Skeletal muscle satellite cell (primary cell): ENCODE data around the gene ZSCAN20.
"Not testable (repeated sequence)": the region's sequence is repeated elsewhere in the genome, so short reads cannot be mapped to it uniquely, and the experiment has no call there.

Experiments used
- H3K27me3 ChIP-seq: 2 replicates; pipeline ENCODE4 v1.7.0; 2013; ENCODE audit warnings: low read length; ENCODE audit not compliant: control insufficient read depth, insufficient read depth
- H3K36me3 ChIP-seq: 2 replicates; pipeline ENCODE4 v1.7.0; 2013; ENCODE audit warnings: mild to moderate bottlenecking, control low read depth, low read length; ENCODE audit not compliant: insufficient read depth
- H3K4me1 ChIP-seq: 2 replicates; pipeline ENCODE4 v1.7.0; 2013; ENCODE audit warnings: low read length; ENCODE audit not compliant: control insufficient read depth, insufficient read depth
- H3K4me2 ChIP-seq: 2 replicates; pipeline ENCODE4 v1.7.0; 2013; ENCODE audit warnings: mild to moderate bottlenecking, low read length
- H3K4me3 ChIP-seq: 2 replicates; pipeline ENCODE4 v1.7.0; 2013; ENCODE audit warnings: low read length
- H3K9ac ChIP-seq: 2 replicates; pipeline ENCODE4 v1.7.0; 2013; ENCODE audit warnings: mild to moderate bottlenecking, low read depth, low read length, moderate library complexity
- H3K9me3 ChIP-seq: replicated peaks from 2 replicates; pipeline ENCODE4 v1.7.0; 2013; ENCODE audit warnings: mild to moderate bottlenecking, control low read depth, low read length

ZSCAN20 gene

DNA sequence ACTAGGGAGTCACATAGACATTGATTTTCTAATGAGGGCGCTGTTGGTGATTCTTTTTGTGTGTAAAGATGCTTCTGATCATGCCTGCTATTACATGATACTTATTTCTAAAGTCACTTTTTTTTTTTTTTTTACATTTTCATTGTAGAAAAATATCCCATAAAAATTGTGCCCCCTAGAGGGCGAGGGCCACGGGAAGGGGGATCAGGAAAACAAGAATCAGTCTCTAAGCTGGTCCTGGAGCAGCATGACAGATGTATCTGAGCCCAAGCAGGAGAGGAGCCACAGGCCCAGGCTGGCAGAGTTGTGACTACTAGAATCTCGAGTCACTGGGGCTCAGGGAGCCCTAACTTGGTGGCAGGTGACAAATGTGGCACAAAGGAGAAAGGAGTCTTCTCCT lies 28.1 kb downstream of the ZSCAN20 start:
- peaks cover 6% of the 10 kb centered on the region for H3K36me3 ChIP-seq
- H3K4me1 ChIP-seq, result no peaks in the 10 kb centered on the region

GRCh38 chr1:33501309-33501708 lies 28.9 kb downstream of the ZSCAN20 start:
- H3K4me3 ChIP-seq, result no peak overlapping the region
- H3K9me3 ChIP-seq, result no peaks in the 10 kb centered on the region
- no peak overlapping the region for H3K4me2 ChIP-seq
- H3K36me3 ChIP-seq, result no peaks in the 10 kb centered on the region
- H3K4me1 ChIP-seq, result no peaks in the 10 kb centered on the region
- no peaks in the 10 kb centered on the region for H3K27me3 ChIP-seq
- no peak overlapping the region for H3K9ac ChIP-seq

More for the DNA sequence above, 28.1 kb downstream of the ZSCAN20 start:
- H3K9me3 ChIP-seq, result peaks cover 3% of the 10 kb centered on the region
- no peak overlapping the region for H3K9ac ChIP-seq
- no peak overlapping the region for H3K4me2 ChIP-seq
- H3K4me3 ChIP-seq, result no peak overlapping the region
- no peaks in the 10 kb centered on the region for H3K27me3 ChIP-seq

DNA sequence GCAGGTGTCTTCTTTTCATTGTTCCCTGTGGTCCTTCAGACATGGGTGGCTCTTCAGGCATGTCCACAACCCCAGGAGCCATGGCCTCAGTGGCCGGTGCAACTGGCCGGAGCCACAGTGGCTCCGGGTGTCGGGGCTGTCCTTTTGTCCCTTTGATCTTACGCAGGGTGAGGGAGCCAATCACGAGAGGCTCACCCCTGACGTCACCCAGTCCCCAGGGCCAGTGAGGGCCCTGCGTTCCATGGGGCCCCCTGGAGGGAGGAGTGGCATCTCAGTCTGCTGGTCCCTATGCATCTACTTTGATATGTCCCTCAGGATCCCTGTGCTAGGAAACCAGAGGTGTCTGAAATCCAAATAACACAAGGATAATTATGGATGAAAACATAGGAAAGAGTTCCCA lies 29.3 kb downstream of the ZSCAN20 start:
- H3K4me2 ChIP-seq, result no peak overlapping the region
- H3K4me3 ChIP-seq, result no peak overlapping the region
- no peaks in the 10 kb centered on the region for H3K4me1 ChIP-seq
- H3K36me3 ChIP-seq, result no peaks in the 10 kb centered on the region
- H3K27me3 ChIP-seq, result no peaks in the 10 kb centered on the region
- H3K9me3 ChIP-seq, result no peaks in the 10 kb centered on the region
- H3K9ac ChIP-seq, result no peak overlapping the region

GRCh38 chr1:33502726-33503125 lies 30.3 kb downstream of the ZSCAN20 start:
- no peak overlapping the region for H3K9ac ChIP-seq
- H3K36me3 ChIP-seq, result no peaks in the 10 kb centered on the region
- H3K4me3 ChIP-seq, result no peak overlapping the region
- no peaks in the 10 kb centered on the region for H3K4me1 ChIP-seq
- no peaks in the 10 kb centered on the region for H3K9me3 ChIP-seq
- H3K4me2 ChIP-seq, result no peak overlapping the region
- H3K27me3 ChIP-seq, result no peaks in the 10 kb centered on the region

GRCh38 chr1:33503506-33503905 lies 31.1 kb downstream of the ZSCAN20 start:
- no peaks in the 10 kb centered on the region for H3K27me3 ChIP-seq
- H3K4me3 ChIP-seq, result no peak overlapping the region
- no peak overlapping the region for H3K4me2 ChIP-seq
- H3K36me3 ChIP-seq, result no peaks in the 10 kb centered on the region
- H3K9me3 ChIP-seq, result no peaks in the 10 kb centered on the region
- no peak overlapping the region for H3K9ac ChIP-seq
- no peaks in the 10 kb centered on the region for H3K4me1 ChIP-seq

DNA sequence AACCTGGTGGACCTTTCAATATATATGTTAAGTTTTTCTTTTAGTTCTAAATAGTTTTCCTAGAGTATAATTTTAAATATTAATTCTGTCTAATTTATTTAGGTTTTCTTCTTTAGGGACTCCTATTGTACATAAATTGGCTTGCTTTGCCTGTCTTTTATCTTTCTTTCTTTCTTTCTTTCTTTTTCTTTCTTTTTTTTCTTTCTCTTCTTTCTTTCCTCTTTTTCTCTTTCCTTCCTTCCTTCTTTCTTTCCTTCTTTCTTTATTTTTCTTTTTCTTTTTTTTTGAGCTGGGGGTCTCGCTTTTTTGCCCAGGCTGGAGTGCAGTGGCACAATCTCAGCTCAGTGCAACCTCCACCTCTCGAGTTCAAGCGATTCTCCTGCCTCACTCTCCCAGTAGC lies 35.2 kb downstream of the ZSCAN20 start:
- Histone ChIP-seq H3K4me2 (no peak overlapping the region), H3K9ac (no peak overlapping the region), H3K4me1 (no peaks in the 10 kb centered on the region), H3K27me3 (no peaks in the 10 kb centered on the region), H3K36me3 (no peaks in the 10 kb centered on the region), H3K9me3 (no peaks in the 10 kb centered on the region), H3K4me3 (no peak overlapping the region)

DNA sequence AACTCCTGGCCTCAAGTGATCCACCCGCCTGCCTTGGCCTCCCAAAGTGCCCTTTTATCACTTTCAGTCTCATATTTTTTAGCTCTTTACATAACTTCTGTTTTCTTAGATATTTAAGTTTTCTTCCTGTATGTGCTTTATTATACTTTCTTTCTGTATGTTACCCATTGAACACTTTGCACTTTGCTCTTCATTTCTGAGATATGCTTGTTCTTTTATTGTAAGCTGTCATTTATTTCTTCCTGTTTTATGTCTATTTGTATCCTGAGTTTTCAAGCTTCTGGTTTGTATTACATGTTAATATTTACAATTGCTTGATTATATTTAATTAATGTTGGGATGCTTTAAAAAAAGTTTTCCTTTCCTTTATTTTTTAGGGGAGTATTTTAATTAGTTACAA lies 35.7 kb downstream of the ZSCAN20 start:
- H3K9me3 ChIP-seq, result no peaks in the 10 kb centered on the region
- no peaks in the 10 kb centered on the region for H3K4me1 ChIP-seq
- no peak overlapping the region for H3K4me3 ChIP-seq
- H3K27me3 ChIP-seq, result no peaks in the 10 kb centered on the region
- no peak overlapping the region for H3K4me2 ChIP-seq
- H3K9ac ChIP-seq, result no peak overlapping the region
- no peaks in the 10 kb centered on the region for H3K36me3 ChIP-seq

GRCh38 chr1:33509276-33509675 lies 36.8 kb downstream of the ZSCAN20 start:
- H3K36me3 ChIP-seq, H3K9me3 ChIP-seq, H3K9ac ChIP-seq, H3K4me3 ChIP-seq, H3K4me2 ChIP-seq, H3K27me3 ChIP-seq, H3K4me1 ChIP-seq: not testable (repeated sequence)

DNA sequence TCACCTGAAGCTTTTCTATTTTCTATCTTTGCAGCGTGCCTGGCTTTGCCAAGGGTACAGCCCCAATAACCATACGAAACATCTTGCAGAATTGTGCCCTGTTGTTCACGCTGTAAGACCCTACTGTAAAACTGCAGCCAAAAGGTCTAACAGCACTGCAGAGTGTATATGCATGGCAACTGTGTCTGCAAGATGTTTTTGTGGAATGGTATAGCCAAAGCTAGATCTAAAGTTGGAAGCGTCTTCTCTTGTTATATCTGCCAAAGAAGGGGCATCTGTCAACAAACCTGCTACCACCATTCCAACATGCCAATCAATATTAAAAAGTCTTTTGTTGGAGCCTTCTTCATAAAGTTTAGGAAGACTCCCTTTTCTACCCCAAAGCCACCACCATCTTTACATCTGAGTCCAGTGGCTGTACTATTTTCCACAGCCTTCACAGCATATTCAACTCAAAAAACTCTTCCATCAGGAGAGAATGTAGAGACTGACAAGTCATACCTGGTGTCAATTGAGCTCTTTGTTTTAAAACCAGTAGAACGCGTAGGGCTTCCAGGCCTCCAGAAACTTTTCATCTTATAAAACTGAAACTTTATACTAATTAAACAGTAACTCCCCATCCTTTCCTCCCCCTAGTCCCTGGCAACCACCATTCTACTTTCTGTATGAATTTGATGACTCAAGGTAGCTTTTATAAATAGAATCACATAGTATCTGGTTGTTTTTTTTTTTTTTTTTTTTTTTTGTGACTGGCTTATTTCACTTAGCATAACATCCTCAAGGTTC lies 40.0 kb downstream of the ZSCAN20 start:
- H3K36me3 ChIP-seq, result no peaks in the 10 kb centered on the region
- no peak overlapping the region for H3K9ac ChIP-seq
- H3K4me2 ChIP-seq, result no peak overlapping the region
- H3K4me3 ChIP-seq, result no peak overlapping the region
- no peaks in the 10 kb centered on the region for H3K27me3 ChIP-seq
- no peaks in the 10 kb centered on the region for H3K9me3 ChIP-seq
- no peaks in the 10 kb centered on the region for H3K4me1 ChIP-seq

- H3K4me2 ChIP-seq, result no peak overlapping the region
- H3K36me3 ChIP-seq, result no peaks in the 10 kb centered on the region
These were observed 42.7 kb downstream of the ZSCAN20 start for GRCh38 chr1:33515112-33515511.

GRCh38 chr1:33515607-33516006 lies 43.2 kb downstream of the ZSCAN20 start:
- Histone ChIP-seq H3K9ac (no peak overlapping the region), H3K9me3 (no peaks in the 10 kb centered on the region), H3K4me3 (no peak overlapping the region), H3K4me1 (no peaks in the 10 kb centered on the region), H3K27me3 (peaks cover 3% of the 10 kb centered on the region), H3K36me3 (no peaks in the 10 kb centered on the region), H3K4me2 (no peak overlapping the region)

More at GRCh38 chr1:33515112-33515511, 42.7 kb downstream of the ZSCAN20 start:
- Histone ChIP-seq H3K4me3 (no peak overlapping the region), H3K9me3 (no peaks in the 10 kb centered on the region), H3K27me3 (peaks cover 3% of the 10 kb centered on the region), H3K4me1 (no peaks in the 10 kb centered on the region), H3K9ac (no peak overlapping the region)

DNA sequence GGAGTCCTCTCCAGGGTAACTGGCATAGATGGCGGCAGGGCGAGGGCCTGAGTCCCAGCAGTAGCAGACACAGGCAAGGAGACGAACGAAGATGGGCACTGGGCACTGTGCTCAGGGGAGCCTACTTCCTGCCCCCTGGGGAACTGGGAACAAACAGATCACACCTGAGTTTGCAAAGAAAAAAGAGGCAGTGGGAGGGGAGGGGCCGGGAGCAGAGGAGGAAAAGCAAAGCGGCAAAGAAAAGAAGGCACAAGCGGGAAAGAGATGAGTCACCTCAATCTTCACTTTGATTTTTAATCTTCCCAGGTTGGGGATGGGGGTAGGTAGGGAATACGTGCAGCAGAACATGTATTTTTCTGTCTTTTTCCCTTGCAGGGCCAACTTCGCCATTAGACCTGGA lies 44.0 kb downstream of the ZSCAN20 start:
- Histone ChIP-seq H3K9ac (no peak overlapping the region), H3K4me3 (no peak overlapping the region), H3K9me3 (no peaks in the 10 kb centered on the region), H3K4me1 (no peaks in the 10 kb centered on the region), H3K4me2 (no peak overlapping the region), H3K36me3 (no peaks in the 10 kb centered on the region), H3K27me3 (peaks cover 3% of the 10 kb centered on the region)
